Measurements from ENCODE around the gene CD74.

The CD74 gene

DNA sequence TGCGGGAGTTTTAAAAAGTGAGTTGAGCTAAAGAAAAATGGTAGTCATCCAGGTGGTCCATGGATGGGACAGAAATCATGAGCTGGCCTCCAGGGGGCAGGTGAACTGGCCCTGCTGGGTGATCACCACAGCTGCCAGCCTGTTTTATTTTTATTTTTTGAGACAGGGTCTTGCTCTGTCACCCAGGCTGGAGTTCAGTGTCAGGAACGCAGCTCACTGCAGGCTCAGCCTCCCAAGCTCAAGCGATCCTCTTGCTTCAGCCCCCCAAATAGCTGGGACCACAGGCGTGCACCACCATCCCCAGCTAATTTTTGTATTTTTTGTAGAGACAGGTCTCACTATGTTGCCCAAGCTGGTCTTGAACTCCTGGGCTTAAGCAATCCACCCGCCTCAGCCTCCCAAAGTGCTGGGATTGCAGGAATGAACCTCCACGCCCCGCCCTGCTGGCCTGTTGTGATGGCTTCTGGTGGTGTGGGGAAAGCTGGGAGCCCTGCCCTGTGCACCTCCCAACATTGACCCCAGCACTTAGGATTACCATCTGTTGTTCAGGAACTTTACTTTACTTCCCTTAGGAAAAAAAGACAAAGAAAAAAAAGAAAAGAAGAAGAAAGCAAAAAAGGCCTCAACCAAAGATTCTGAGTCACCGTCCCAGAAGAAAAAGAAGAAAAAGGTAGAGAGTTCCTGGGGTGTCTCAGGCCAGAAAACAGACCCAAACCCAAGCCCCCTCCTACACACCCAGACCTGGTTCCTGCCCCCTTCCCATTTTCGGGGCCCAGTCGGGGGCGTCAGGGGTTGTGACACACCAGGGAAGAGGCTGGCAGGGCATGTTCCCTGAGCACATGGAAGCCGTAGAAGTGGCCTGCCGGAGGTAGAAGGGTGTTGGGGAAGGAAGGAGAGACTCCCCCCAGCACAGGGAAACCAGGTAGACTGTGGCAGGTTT is 14.7 kb downstream of the CD74 start:
- no peak for DNase-seq (ENCODE audit: low read depth in 2 of 3, low spot score in 1 of 3)

DNA sequence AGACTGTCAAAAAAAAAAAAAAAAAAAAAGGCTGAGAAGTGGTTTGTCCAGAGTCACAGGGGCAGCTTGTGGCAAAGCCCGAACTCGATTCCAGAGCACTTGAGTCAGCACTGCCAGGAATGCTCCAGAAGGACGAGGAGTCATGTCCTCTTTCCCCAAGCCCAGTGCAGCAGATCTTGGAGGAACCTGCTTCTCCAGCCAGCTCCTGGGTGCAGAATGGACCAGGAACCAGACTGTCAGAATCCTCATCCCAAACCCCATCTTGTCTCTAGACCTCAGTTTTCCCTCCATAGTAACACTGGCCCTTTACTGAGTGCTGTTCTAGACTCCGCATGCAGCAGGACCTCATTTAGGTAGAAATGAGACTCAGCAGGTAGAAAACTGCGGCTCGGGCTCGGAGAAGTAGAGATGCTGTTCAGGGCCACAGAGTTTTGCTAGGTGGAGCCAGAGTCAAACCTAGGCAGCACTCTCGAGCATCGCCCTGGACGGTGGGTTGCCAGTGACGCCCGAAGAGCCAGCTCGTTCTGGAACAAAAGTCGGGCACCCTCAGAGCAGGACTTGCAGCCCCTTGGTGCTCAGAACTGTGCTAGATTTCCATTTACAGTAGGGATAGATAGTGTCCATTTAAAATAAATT is 15.4 kb downstream of the CD74 start:
- DNase-seq (ENCODE audit: low read depth in 2 of 3, low spot score in 1 of 3): no peak

DNA sequence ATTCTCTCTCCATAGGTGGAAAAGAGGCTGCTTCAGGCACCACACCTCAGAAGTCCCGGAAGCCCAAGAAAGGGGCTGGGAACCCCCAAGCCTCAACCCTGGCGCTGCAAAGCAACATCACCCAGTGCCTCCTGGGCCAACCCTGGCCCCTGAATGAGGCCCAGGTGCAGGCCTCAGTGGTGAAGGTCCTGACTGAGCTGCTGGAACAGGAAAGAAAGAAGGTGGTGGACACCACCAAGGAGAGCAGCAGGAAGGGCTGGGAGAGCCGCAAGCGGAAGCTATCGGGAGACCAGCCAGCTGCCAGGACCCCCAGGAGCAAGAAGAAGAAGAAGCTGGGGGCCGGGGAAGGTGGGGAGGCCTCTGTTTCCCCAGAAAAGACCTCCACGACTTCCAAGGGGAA is 16.4 kb downstream of the CD74 start:
- no peak for DNase-seq (ENCODE audit: low read depth in 2 of 3, low spot score in 1 of 3)

DNA sequence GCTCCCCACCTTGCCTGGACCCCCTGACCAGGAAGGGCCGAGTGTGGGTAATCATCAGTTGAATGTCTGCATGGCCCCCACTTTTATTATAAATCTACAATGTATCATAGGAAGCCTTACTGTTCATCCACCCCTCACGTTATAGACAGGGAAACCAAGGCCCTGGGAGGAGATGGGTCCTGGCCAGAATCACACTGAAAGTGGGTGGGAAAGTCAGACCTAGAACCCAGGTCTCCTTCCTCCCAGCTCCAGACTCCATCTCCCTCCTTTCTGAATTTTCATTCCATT is 17.1 kb downstream of the CD74 start:
- no peak for DNase-seq (ENCODE audit: low read depth in 2 of 3, low spot score in 1 of 3)

DNA sequence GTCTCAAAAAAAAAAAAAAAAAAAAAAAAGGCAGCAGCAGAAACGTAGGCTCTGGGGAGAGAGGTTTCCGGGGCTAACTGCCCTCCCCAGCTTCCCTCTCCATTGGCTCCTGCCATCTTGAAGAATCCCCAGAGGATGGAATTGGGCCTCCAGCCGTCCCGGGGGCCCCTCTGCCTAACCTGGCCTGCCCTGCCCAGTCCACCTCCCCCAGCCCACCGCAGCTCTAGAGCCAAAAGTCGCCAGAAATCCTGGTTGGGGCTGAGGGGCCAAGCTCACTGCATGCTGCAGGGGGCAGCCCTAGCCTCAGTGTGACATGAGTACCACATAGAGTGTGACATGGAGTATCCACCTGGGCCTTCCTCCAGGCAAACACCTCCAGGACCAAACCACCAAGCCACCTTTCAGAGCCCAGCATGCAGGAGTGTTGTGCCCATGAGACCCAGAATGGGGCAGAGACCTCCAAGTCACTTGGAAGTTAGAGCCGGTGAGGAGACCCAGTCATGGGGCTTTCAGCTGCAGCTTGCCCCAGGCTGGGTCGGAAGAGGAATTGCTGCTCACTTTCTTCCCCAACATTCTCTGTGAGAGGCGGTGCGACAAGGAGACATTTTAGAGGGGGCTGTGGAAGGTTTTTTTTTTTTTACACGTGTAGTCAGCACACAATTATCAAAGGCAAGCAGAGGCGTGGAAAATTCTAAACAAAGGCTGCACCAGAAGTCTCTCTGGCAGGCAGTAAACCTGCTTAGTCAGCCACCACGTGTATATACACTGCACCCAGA is 17.6 kb downstream of the CD74 start:
- no peak for DNase-seq (ENCODE audit: low read depth in 2 of 3, low spot score in 1 of 3)

- no peak for DNase-seq (ENCODE audit: low read depth in 2 of 3, low spot score in 1 of 3)
Measured at GRCh38 chr5:150394131-150394530, 18.6 kb downstream of the CD74 start.

GRCh38 chr5:150393096-150393645 is 19.5 kb downstream of the CD74 start:
- no peak for DNase-seq (ENCODE audit: low read depth in 2 of 3, low spot score in 1 of 3)

GRCh38 chr5:150392680-150393079 is 20.0 kb downstream of the CD74 start:
- DNase-seq (ENCODE audit: low read depth in 2 of 3, low spot score in 1 of 3): no peak

DNA sequence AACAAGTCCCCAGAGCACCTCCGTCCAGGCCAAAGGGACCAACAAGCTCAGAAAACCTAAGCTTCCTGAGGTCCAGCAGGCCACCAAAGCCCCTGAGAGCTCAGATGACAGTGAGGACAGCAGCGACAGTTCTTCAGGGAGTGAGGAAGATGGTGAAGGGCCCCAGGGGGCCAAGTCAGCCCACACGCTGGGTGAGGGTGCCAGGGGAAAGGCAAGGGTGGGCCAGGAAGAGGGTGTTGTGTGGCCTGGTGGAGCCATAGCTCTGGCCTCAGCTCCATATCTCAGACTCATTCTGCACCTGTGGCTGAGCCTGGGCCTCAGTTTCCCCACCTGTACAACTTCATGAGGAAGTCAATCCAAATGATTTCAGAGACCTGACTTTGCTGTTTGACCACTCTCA is 20.7 kb downstream of the CD74 start:
- DNase-seq (ENCODE audit: low read depth in 2 of 3, low spot score in 1 of 3): no peak

- DNase-seq (ENCODE audit: low read depth in 2 of 3, low spot score in 1 of 3): no peak
Measured at GRCh38 chr5:150391064-150391834, 21.5 kb downstream of the CD74 start.

- no peak for DNase-seq (ENCODE audit: low read depth in 2 of 3, low spot score in 1 of 3)
Measured at GRCh38 chr5:150389531-150390266, 23.0 kb downstream of the CD74 start.

GRCh38 chr5:150386024-150386855 is 26.5 kb downstream of the CD74 start:
- DNase-seq (ENCODE audit: low read depth in 2 of 3, low spot score in 1 of 3): no peak

DNA sequence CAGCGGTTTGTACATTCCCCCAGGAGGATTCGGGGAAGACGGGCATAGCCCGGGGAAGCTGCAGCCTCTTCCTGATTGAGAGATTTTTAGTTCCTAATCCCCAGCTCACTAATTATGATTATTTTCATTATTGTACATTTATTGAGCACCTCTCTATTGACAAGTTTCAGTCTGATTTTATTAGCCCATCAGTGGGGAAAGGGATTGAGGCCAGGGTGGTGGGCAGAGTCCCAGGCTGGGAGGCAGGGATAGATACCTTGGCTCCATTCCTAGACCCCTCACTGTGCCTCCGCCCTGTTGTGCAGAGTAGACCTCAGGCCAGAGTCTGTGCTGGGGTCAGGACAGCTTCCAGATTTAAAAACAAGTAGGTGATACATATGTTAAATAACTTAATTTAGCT is 28.0 kb downstream of the CD74 start:
- no peak for DNase-seq (ENCODE audit: low read depth in 2 of 3, low spot score in 1 of 3)

DNA sequence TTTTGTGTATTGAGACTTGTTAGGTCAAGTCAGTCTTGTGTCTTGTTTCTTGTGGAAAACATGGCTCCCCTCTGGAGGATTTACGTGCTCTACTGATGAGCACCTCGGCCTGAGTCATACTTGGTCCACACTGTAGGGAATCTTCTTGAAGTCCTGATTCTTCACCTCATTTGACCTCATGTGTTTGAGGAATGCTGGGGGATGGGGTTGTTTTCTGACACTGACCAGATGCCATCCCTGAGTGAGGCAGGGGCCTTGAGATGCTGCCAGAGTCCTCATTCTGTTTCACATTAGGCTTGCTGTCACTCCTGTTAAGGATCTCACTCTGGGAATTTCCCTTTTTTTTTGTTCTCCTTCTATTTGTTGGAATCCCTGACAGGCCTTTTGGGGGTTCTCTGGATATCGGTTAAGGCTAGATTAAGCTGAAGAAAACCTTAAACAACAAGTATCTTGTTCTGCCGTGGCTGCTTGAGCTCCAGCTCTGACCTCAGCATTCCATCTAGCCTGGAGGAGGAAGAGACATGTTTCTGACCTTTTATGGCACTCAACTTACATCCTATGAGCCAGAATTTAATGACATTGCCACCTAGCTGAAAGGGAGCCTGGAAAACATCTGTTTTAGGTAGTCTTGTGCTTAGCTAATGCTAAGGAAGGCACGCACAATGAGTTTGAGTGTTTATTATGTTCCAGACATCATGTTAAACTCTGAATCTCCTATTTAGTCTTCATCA is 34.6 kb downstream of the CD74 start:
- DNase-seq (ENCODE audit: low read depth in 2 of 3, low spot score in 1 of 3): no peak

- no peak for DNase-seq (ENCODE audit: low read depth in 2 of 3, low spot score in 1 of 3)
Measured at GRCh38 chr5:150376799-150377771, 35.6 kb downstream of the CD74 start.

GRCh38 chr5:150374651-150375050 is 38.1 kb downstream of the CD74 start:
- no peak for DNase-seq (ENCODE audit: low read depth in 2 of 3, low spot score in 1 of 3)

DNA sequence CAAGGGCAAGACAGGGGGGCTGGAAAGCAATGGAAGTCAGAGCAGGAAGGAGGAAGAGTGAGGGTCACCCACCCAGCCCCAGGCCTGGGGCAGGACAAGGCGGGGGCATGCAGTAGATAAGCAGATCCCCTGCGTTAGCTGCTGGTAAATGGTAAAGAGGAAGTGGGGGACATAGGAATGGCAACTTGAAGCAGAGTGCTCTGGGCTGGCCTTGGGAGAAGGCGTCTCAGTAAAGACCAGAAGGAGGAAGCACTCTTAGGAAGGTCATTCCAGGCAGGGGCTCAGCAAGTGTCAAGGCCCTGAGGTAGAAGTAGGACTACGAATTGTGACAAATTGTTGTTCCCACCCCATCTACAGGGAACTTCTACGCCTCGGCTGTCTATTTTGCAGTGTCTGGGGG is 40.1 kb downstream of the CD74 start:
- DNase-seq (ENCODE audit: low read depth in 2 of 3, low spot score in 1 of 3): no peak

GRCh38 chr5:150368526-150368925 is 44.2 kb downstream of the CD74 start:
- DNase-seq (ENCODE audit: low read depth in 2 of 3, low spot score in 1 of 3): no peak
